ENCODE measurements around the gene ZNF554. TPM values are rescaled to one million over a fixed set of nuclear protein-coding genes. Genes with fewer than 3 reads are reported as not detected.

Gene ZNF554
- total RNA-seq, 2 experiments from 2014 or later, result 3.5 to 3.6 TPM

DNA sequence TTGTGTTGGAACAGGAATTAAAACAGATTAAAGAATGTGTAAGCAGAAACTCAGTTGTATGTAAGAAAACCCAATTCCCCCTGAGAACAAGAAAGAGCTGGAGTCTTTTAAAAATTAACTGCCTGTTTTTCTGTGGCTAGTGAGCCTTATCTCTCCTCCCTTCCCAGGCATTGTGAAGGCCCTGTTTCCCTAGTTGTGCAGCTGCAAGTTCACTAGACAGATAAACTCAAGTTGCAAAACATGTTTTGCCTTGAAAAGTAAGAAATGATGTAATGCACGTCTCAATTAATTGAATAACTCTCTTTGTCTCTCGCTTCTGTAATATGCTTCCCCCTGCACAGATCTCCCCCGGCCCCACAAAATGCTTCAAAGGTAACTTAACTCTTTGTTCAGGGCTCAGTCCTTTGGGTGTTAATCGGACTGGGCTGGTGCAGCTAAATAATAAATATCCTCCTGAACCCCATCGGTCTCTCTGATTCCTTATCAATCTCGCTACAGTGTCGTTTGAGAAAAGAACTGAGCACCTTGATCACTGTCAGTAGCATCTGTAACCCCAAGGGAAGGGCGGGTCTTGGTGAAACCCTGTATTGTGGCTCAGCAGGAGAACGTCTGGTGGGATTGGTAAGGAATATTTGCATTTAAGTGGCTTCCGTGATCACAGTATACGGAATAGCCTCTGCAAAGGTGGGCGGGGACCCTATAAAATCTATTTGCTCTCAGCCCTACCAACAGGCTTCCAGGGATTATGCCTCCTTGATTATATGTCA lies 45.8 kb downstream of the ZNF554 start:
- peaks cover 7% of the 10 kb centered on the region for H3K4me1 Mint-ChIP-seq (ENCODE audit: low read depth)
- H3K36me3 Mint-ChIP-seq (ENCODE audit: low read depth), result no peaks in the 10 kb centered on the region
- ChIA-PET POLR2A (interaction anchor here (1.2 kb wide), 1 partner anchor 24 kb away, joined by 3 read pairs; the partner anchor contains the start of gene ZNF555), CTCF (no interaction called here)
- no peaks in the 10 kb centered on the region for H3K4me1 ChIP-seq (ENCODE audit: insufficient read depth, low read length)
- ATAC-seq (ENCODE audit: poor library complexity) (no peak), DNase-seq (no peak)
- H3K9me3 ChIP-seq (ENCODE audit: control insufficient read depth in 1 of 2, insufficient read depth in 1 of 2, low read length in 2 of 2), result peaks cover 0 to 11% of the 10 kb centered on the region in 2 experiments
- no peaks in the 10 kb centered on the region for H3K9me3 Mint-ChIP-seq
- H3K27me3 Mint-ChIP-seq, result peaks cover 10% of the 10 kb centered on the region
- no peak overlapping the region for H3K4me3 Mint-ChIP-seq
- no peaks in the 10 kb centered on the region for H3K36me3 ChIP-seq (ENCODE audit: insufficient read depth, low read length)
- no peak overlapping the region for H3K27ac ChIP-seq (ENCODE audit: low read depth in 1 of 2, low read length in 2 of 2)
- H3K27ac Mint-ChIP-seq, result no peak overlapping the region
- no peak overlapping the region for H3K4me3 ChIP-seq (ENCODE audit: low read length)
- intact Hi-C loops (cut with DNase I, micrococcal nuclease), result no loop called here
- H3K27me3 ChIP-seq (ENCODE audit: control insufficient read depth in 1 of 2, insufficient read depth in 2 of 2, low read length in 2 of 2), result peaks cover 0 to 3% of the 10 kb centered on the region in 2 experiments
- TF ChIP-seq CTCF (IDR thresholded peaks at IDR 0.05), result no peak

DNA sequence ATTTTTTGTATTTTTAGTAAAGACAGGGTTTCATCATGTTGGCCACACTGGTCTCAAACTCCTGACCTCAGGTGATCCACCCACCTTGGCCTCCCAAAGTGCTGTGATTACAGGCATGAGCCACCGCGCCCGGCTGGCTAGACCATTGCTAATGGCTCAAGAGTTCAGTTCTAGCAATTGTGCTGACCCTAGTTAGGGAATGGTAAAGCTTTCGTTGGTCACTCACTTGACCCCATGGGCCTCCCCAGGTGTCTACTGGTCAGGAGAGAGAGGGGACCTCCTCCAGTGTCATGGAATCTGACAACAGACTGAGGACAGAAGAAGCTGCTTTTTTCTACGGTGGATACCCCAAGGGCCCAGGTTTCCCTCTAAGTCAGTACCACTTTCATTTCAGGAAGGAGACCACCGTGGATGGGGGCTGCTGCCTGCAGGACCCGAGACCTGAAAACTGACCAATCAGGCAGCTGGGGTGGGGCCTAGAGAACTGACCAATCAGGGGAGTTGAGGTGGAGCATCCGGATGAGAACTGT lies 46.9 kb downstream of the ZNF554 start:
- intact Hi-C loops (cut with DNase I, micrococcal nuclease), result no loop called here
- peaks cover 0 to 14% of the 10 kb centered on the region in 2 experiments for H3K9me3 ChIP-seq (ENCODE audit: control insufficient read depth in 1 of 2, insufficient read depth in 1 of 2, low read length in 2 of 2)
- Mint-ChIP-seq H3K27ac (no peak overlapping the region), H3K4me3 (no peak overlapping the region), H3K27me3 (peaks cover 10% of the 10 kb centered on the region), H3K36me3 (ENCODE audit: low read depth) (no peaks in the 10 kb centered on the region), H3K4me1 (ENCODE audit: low read depth) (peaks cover 7% of the 10 kb centered on the region), H3K9me3 (no peaks in the 10 kb centered on the region)
- CTCF ChIA-PET, result no interaction called here
- no peak for TF ChIP-seq CTCF (IDR thresholded peaks at IDR 0.05)
- H3K4me3 ChIP-seq (ENCODE audit: low read length), result no peak overlapping the region
- peaks cover 0 to 3% of the 10 kb centered on the region in 2 experiments for H3K27me3 ChIP-seq (ENCODE audit: control insufficient read depth in 1 of 2, insufficient read depth in 2 of 2, low read length in 2 of 2)
- POLR2A ChIA-PET, result interaction anchor here (1.3 kb wide), 1 partner anchor 25 kb away, joined by 3 read pairs; the partner anchor contains the start of gene ZNF555
- ATAC-seq (ENCODE audit: poor library complexity), result no peak
- H3K27ac ChIP-seq (ENCODE audit: low read depth in 1 of 2, low read length in 2 of 2), result no peak overlapping the region
- DNase-seq, result no peak
- no peaks in the 10 kb centered on the region for H3K36me3 ChIP-seq (ENCODE audit: insufficient read depth, low read length)
- H3K4me1 ChIP-seq (ENCODE audit: insufficient read depth, low read length), result no peaks in the 10 kb centered on the region

DNA sequence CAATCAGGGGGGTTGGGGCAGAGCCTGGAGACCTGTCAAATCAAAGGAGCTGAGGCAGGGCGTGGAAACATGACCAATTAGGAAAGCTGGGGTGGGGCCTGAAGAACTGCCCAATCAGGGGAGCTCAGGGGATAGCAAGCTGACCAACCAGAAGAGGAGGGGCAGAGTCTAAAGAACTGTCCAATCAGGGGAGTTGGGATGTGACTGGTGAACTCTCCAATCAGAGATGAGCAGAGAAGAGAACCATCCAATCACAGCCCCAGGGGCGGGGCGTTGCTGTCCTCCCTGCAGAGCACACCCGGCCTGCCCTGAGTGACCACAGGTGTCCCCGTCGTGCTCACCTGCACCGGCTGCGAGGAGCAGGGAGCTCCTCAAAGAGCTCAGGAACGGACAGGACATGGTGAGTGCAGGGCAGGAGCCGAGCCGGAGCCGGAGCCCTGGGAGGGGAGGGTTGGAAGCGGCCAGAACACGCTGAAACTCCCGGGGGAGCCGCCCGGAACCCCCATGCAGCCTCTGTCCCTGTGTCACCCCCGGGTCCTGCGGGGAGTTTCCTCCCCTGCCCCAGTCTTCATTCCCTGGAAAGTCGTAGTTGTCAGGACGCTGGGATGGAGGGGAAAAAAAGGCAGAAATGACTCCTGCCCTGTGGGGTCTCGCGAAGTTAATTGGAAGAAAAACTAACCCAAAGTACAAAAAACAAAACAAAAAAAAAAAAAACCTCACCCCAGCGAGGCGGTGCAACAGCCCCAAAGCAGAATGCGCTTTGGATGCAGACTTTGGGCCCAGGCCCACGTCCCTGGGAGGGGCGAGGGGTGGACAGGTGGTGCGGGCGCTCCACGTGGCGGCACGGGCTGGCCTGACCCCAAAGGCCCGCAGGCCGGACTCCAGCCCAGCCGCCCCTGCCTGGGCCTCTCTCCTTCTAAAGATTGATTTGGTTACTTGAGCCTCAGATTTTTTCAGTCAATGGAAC lies 47.6 kb downstream of the ZNF554 start, which contains the start of gene ZNF556:
Gene ZNF556 (plus strand): TSS at position 311 of the 967 bp plus-strand sequence. CDS start 87 bp downstream, at position 398.
- CTCF ChIA-PET, result no interaction called here
- intact Hi-C loops (cut with DNase I, micrococcal nuclease), result no loop called here
- TF ChIP-seq CTCF (IDR thresholded peaks at IDR 0.05), result no peak
- H3K9me3 Mint-ChIP-seq, result no peaks in the 10 kb centered on the region
- H3K4me1 ChIP-seq (ENCODE audit: insufficient read depth, low read length), result peaks cover 2% of the 10 kb centered on the region
- DNase-seq, result no peak
- peaks cover 10% of the 10 kb centered on the region for H3K27me3 Mint-ChIP-seq
- H3K9me3 ChIP-seq (ENCODE audit: control insufficient read depth in 1 of 2, insufficient read depth in 1 of 2, low read length in 2 of 2), result peaks cover 0 to 19% of the 10 kb centered on the region in 2 experiments
- H3K4me1 Mint-ChIP-seq (ENCODE audit: low read depth), result peaks cover 7% of the 10 kb centered on the region
- H3K27ac Mint-ChIP-seq, result no peak within 1 kb of the TSS
- H3K36me3 Mint-ChIP-seq (ENCODE audit: low read depth), result no peaks in the 10 kb centered on the region
- no peak within 1 kb of the TSS for H3K27ac ChIP-seq (ENCODE audit: low read depth in 1 of 2, low read length in 2 of 2)
- no peak for ATAC-seq (ENCODE audit: poor library complexity)
- H3K4me3 ChIP-seq (ENCODE audit: low read length), result no peak within 1 kb of the TSS
- no peak within 1 kb of the TSS for H3K4me3 Mint-ChIP-seq
- POLR2A ChIA-PET, result interaction anchor here (1.3 kb wide), 1 partner anchor 26 kb away, joined by 3 read pairs; the partner anchor contains the start of gene ZNF555
- H3K27me3 ChIP-seq (ENCODE audit: control insufficient read depth in 1 of 2, insufficient read depth in 2 of 2, low read length in 2 of 2), result peaks cover 0 to 3% of the 10 kb centered on the region in 2 experiments
- H3K36me3 ChIP-seq (ENCODE audit: insufficient read depth, low read length), result no peaks in the 10 kb centered on the region
